ENCODE data around the gene PDE6D.
"Not testable (repeated sequence)": the region's sequence is repeated elsewhere in the genome, so short reads cannot be mapped to it uniquely, and the experiment has no call there.

Gene PDE6D

DNA sequence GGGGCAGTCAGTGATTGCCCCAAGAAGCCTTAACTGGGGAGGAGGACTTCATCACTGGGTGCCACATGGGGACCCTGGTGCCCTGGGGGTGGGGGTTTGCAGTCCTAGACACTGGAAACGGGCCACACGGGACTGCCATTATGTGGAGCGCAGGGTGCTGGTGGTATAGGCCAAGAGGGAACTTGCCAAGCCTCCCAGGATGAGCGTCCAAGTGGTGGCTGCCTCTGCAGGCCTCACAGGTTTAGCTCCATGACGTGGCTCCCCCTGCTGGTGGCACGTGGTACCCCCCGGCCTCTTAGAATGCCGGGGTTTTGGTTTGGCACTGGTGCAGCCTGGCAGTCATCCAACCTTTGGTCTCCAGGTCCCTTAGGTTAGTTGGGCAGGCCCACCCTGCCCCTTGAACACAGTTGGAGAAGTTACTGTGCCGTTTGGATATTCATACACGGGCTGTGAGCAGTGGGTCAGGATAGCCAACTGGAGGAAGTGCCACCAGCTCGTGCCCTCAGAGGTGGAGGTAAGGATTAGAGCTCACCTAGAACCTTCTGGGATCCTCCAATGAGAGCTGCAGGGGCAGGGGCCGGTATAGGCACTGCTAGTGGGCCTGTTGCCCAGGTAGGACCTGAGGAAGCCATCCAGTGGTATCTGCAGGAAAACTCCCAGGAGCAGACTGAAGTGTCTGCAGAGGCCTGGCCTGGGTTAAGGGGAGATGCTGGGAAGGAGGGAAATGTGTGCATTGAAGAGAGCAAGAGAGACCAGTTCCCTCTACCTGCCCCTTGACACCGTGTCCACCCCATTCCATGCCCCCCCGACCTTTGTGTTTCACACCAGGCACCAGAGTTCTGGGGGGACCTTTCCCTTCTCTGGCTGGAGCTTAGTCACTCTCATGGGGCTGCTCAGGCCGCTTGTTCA is 67.1 kb downstream of the PDE6D start:
- TF ChIP-seq CTCF (IDR thresholded peaks at IDR 0.05; ENCODE audit: low read depth, low read length, missing control alignments): peak; percentile 93
- H3K4me3 ChIP-seq (replicated peaks; ENCODE audit: low read depth, low read length): no peak overlapping the region
- DNase-seq (ENCODE audit: extremely low read depth, low read depth): peak; percentile 76

DNA sequence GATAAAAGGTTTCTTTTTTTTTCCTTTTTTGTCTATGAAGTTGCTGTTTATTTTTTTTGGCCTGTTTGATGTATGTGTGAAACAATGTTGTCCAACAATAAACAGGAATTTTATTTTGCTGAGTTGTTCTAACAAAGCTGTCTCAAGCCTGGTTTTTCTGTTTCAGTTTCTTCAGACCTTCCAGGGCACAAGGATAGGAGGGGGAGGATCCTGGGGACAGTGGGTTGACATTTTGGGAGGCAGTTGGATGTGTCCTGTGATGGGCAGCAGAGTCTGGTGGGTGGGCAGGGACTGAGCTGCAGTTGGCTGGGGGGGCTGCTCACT is 67.7 kb downstream of the PDE6D start:
- DNase-seq (ENCODE audit: extremely low read depth, low read depth); H3K4me3 ChIP-seq (replicated peaks; ENCODE audit: low read depth, low read length): not testable (repeated sequence)

GRCh38 chr2:231712451-231713021 is 68.5 kb downstream of the PDE6D start:
- DNase-seq (ENCODE audit: extremely low read depth, low read depth): not testable (repeated sequence)
- H3K4me3 ChIP-seq (replicated peaks; ENCODE audit: low read depth, low read length): peak overlapping the region; percentile 99

DNA sequence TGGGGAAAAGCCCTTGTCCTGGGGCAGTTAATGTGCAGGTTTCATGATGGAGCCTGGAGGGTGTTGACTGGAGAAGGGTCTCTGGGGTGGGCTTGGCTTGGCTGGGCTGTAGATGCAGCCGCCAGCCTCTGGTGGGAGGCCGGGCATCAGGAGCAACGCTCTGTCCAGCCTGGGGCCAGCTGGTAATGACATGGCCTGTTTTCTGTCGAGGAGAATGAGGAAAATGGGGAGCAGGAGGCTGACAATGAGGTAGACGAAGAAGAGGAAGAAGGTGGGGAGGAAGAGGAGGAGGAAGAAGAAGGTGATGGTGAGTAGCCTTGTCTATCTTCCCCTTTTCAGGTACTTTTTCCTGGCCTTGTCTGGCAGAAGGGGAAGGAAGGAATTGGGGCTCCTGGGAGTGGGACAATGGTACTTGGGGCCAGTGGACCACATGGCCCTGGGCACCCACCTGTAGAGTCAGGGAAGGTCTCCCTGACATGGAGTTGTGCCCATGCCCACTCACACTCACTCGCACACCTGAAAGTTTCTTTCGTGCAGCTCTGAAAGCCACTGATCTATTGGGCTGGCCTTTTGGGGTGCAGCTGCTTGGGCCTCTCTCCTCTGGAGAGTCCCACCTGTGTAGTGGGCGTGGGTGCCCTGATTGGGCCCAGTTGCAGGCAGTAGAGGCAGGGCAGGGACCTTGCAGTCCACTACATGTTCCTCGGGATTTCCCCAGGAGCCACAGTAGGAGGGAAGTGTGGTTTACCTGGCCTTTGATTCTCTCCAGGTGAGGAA is 69.2 kb downstream of the PDE6D start:
- TF ChIP-seq CTCF (IDR thresholded peaks at IDR 0.05; ENCODE audit: low read depth, low read length, missing control alignments): no peak
- no peak for DNase-seq (ENCODE audit: extremely low read depth, low read depth)
- H3K4me3 ChIP-seq (replicated peaks; ENCODE audit: low read depth, low read length): peak overlapping the region; percentile 99

DNA sequence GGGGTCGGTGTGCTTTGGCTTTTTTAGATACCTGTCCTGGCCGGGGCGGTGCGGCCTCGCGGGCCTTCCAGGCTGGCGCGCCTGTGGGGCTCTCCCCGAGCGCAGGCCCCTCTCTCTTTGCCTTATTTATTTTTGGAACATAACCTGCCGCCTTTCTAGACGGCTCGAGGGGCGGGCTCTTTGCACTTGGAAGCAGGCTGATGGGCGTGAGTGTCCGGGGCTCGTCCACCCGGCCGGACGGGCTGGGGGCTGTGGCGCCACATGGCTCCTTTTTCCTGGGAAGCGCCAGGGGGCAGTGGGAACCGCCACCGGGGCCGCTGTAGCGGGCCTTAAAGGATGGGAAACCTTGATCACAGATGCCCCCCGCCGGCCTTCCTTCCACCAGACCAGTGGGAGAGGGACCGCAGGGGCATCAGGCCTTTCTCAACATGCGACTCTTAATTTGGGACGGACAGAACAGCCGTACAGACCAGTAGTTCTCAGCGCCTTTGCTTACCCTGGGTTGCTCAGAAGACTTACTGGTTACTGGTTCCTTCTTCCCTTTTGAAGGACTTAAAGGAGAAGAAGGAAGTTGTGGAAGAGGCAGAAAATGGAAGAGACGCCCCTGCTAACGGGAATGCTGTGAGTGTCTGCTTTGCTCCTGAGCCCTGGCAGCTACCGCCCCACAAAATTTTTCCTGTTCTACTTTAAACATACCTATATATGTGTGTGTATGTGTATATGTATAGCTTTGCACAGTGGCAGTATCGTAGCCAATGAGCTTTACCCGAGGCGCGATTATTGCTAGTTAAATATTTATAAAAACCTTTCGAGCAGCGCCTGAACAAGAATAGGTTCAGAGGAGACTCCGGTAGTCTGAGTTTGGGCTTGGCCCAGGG is 70.0 kb downstream of the PDE6D start:
- TF ChIP-seq CTCF (IDR thresholded peaks at IDR 0.05; ENCODE audit: low read depth, low read length, missing control alignments): no peak
- peak overlapping the region; percentile 99 for H3K4me3 ChIP-seq (replicated peaks; ENCODE audit: low read depth, low read length)
- DNase-seq (ENCODE audit: extremely low read depth, low read depth): no peak

GRCh38 chr2:231709981-231710798 is 70.9 kb downstream of the PDE6D start:
- peak overlapping the region; percentile 99 for H3K4me3 ChIP-seq (replicated peaks; ENCODE audit: low read depth, low read length)
- peak; percentile 51 for TF ChIP-seq CTCF (IDR thresholded peaks at IDR 0.05; ENCODE audit: low read depth, low read length, missing control alignments)
- no peak for DNase-seq (ENCODE audit: extremely low read depth, low read depth)

- TF ChIP-seq CTCF (IDR thresholded peaks at IDR 0.05; ENCODE audit: low read depth, low read length, missing control alignments): no peak
- H3K4me3 ChIP-seq (replicated peaks; ENCODE audit: low read depth, low read length): peak overlapping the region; percentile 99
- no peak for DNase-seq (ENCODE audit: extremely low read depth, low read depth)
Measured at GRCh38 chr2:231709636-231709980, 71.5 kb downstream of the PDE6D start.
